Loucy (cell line): ENCODE results near the gene CYP26B1.

Experiments
- H2AFZ ChIP-seq: fragments of 200-600 bp; sonication (generic); 2 replicates; pipeline ENCODE4 v1.6.0; 2016; ENCODE audit warnings: antibody characterized with exemption, mild to moderate bottlenecking, low read length, moderate library complexity
- H3F3A ChIP-seq: fragments of 200-600 bp; 2 replicates; pipeline ENCODE4 v1.6.0; 2016; ENCODE audit warnings: antibody characterized with exemption, low read depth, mild to moderate bottlenecking
- H3K27me3 ChIP-seq: fragments of 200-600 bp; sonication (generic); 2 replicates; pipeline ENCODE4 v1.6.1; 2014; ENCODE audit warnings: low read length, mild to moderate bottlenecking; ENCODE audit not compliant: insufficient read depth, poor library complexity, severe bottlenecking
- H3K36me3 ChIP-seq: fragments of 200-600 bp; sonication (generic); 2 replicates; pipeline ENCODE4 v1.6.1; 2016; ENCODE audit warnings: low read length; ENCODE audit not compliant: insufficient read depth
- H3K4me1 ChIP-seq: fragments of 200-600 bp; sonication (generic); 2 replicates; pipeline ENCODE4 v1.5.1; 2014; ENCODE audit warnings: low read length, mild to moderate bottlenecking; ENCODE audit not compliant: insufficient read depth, poor library complexity, severe bottlenecking
- H3K4me2 ChIP-seq: fragments of 200-600 bp; sonication (generic); 2 replicates; pipeline ENCODE4 v1.6.0; 2014; ENCODE audit warnings: antibody characterized with exemption, low read length, low read depth, mild to moderate bottlenecking; ENCODE audit not compliant: poor library complexity, severe bottlenecking
- H3K4me3 ChIP-seq: fragments of 200-600 bp; sonication (generic); 2 replicates; pipeline ENCODE4 v1.5.1; 2014; ENCODE audit warnings: low read length, mild to moderate bottlenecking, mixed read lengths; ENCODE audit not compliant: poor library complexity, severe bottlenecking
- H3K79me2 ChIP-seq: fragments of 200-600 bp; sonication (generic); 2 replicates; pipeline ENCODE4 v1.6.1; 2014; ENCODE audit warnings: low read length; ENCODE audit not compliant: insufficient read depth
- H3K9ac ChIP-seq: fragments of 200-600 bp; sonication (generic); 2 replicates; pipeline ENCODE4 v1.6.0; 2014; ENCODE audit warnings: mild to moderate bottlenecking, low read depth, low read length, moderate library complexity; ENCODE audit not compliant: poor library complexity, severe bottlenecking
- H3K9me2 ChIP-seq: fragments of 200-600 bp; sonication (generic); replicated peaks from 2 replicates; pipeline ENCODE4 v1.6.1; 2016; ENCODE audit warnings: low read depth, low read length, mixed read lengths
- H3K9me3 ChIP-seq: fragments of 200-600 bp; sonication (generic); 2 replicates; pipeline ENCODE4 v1.6.1; 2014; ENCODE audit warnings: mild to moderate bottlenecking, antibody characterized with exemption, low read length, low read depth; ENCODE audit not compliant: insufficient read depth
- H4K20me1 ChIP-seq: fragments of 200-600 bp; sonication (generic); 2 replicates; pipeline ENCODE4 v1.6.0; 2014; ENCODE audit warnings: antibody characterized with exemption, low read length, mild to moderate bottlenecking; ENCODE audit not compliant: insufficient read depth, poor library complexity, severe bottlenecking
- CTCF ChIP-seq: fragments of 200-600 bp; sonication (generic); conservative IDR thresholded peaks from 2 replicates; pipeline ENCODE4 v1.5.1; 2014; ENCODE audit warnings: mild to moderate bottlenecking, antibody characterized with exemption, low read length
- EZH2phosphoT487 ChIP-seq: fragments of 200-600 bp; IDR thresholded peaks from 2 replicates; pipeline ENCODE4 v1.6.1; 2018; ENCODE audit warnings: antibody characterized with exemption, mild to moderate bottlenecking, moderate library complexity, borderline replicate concordance

The CYP26B1 gene

GRCh38 chr2:72118386-72118785 is 29.3 kb downstream of the CYP26B1 start:
- H3K9ac ChIP-seq = no peak overlapping the region
- H3K4me2 ChIP-seq = no peak overlapping the region
- no peaks in the 10 kb centered on the region for H4K20me1 ChIP-seq
- no peak overlapping the region for H2AFZ ChIP-seq
- no peaks in the 10 kb centered on the region for H3F3A ChIP-seq
- no peaks in the 10 kb centered on the region for H3K4me1 ChIP-seq
- no peak overlapping the region for H3K4me3 ChIP-seq
- no peaks in the 10 kb centered on the region for H3K27me3 ChIP-seq
- no peaks in the 10 kb centered on the region for H3K9me2 ChIP-seq
- H3K36me3 ChIP-seq = no peaks in the 10 kb centered on the region
- no peaks in the 10 kb centered on the region for H3K79me2 ChIP-seq
- TF ChIP-seq CTCF (no peak), EZH2phosphoT487 (no peak)
- H3K9me3 ChIP-seq = no peaks in the 10 kb centered on the region; the same call in 1 of the 2 replicates

- no peaks in the 10 kb centered on the region for H3K27me3 ChIP-seq
- H3F3A ChIP-seq = no peaks in the 10 kb centered on the region
- H3K4me3 ChIP-seq = no peak overlapping the region
- H4K20me1 ChIP-seq = no peaks in the 10 kb centered on the region
- H2AFZ ChIP-seq = no peak overlapping the region
- no peaks in the 10 kb centered on the region for H3K4me1 ChIP-seq
- TF ChIP-seq CTCF (no peak), EZH2phosphoT487 (no peak)
- no peaks in the 10 kb centered on the region for H3K79me2 ChIP-seq
- H3K36me3 ChIP-seq = no peaks in the 10 kb centered on the region
- H3K4me2 ChIP-seq = no peak overlapping the region
- no peaks in the 10 kb centered on the region; the same call in 1 of the 2 replicates for H3K9me3 ChIP-seq
- no peak overlapping the region for H3K9ac ChIP-seq
- no peaks in the 10 kb centered on the region for H3K9me2 ChIP-seq
Measured at GRCh38 chr2:72117718-72118117, 29.9 kb downstream of the CYP26B1 start.

GRCh38 chr2:72117029-72117428 is 30.6 kb downstream of the CYP26B1 start:
- Histone ChIP-seq H3K79me2 (no peaks in the 10 kb centered on the region), H2AFZ (no peak overlapping the region), H3K27me3 (no peaks in the 10 kb centered on the region), H3K36me3 (no peaks in the 10 kb centered on the region), H3K9me3 (no peaks in the 10 kb centered on the region; the same call in 1 of the 2 replicates), H4K20me1 (no peaks in the 10 kb centered on the region), H3K9ac (no peak overlapping the region), H3F3A (no peaks in the 10 kb centered on the region), H3K4me2 (no peak overlapping the region), H3K4me3 (no peak overlapping the region), H3K9me2 (no peaks in the 10 kb centered on the region), H3K4me1 (no peaks in the 10 kb centered on the region)
- TF ChIP-seq CTCF (no peak), EZH2phosphoT487 (no peak)
